Suprapubic skin (tissue), 3 donors: ENCODE data around the gene NTN1.

ENCODE experiments used
- CTCF ChIP-seq, 2 donors: fragments of 200-600 bp in 1 of 2; fragments of 450-650 bp in 1 of 2; sonication (generic) in 1 of 2; IDR thresholded peaks; one replicate each; pipeline ENCODE4 v1.5.1; 2016 to 2019; ENCODE audit warnings: antibody characterized with exemption in 2 of 2, mild to moderate bottlenecking in 1 of 2, moderate library complexity in 1 of 2
- POLR2A ChIP-seq, 2 donors: fragments of 450-650 bp; IDR thresholded peaks; one replicate each; pipeline ENCODE4 v1.6.1; 2017; ENCODE audit warnings: antibody characterized with exemption in 2 of 2, mild to moderate bottlenecking in 2 of 2, moderate library complexity in 2 of 2

- TF ChIP-seq POLR2A (IDR thresholded peaks at IDR 0.05) (no peak), CTCF (IDR thresholded peaks at IDR 0.05) (no peak)
These were observed 217.3 kb downstream of the NTN1 start for GRCh38 chr17:9238340-9239245.
